HepG2 (cell line): ENCODE measurements around the gene NPHP4. TPM values are rescaled to one million over a fixed set of nuclear protein-coding genes. Genes with fewer than 3 reads are reported as not detected.

ENCODE experiments used
- AGO2 ChIP-seq: fragments of 200-400 bp; formaldehyde crosslinking; optimal IDR thresholded peaks from 2 replicates; pipeline ENCODE3; 2017; ENCODE audit warnings: mild to moderate bottlenecking, low read depth, low read length, moderate library complexity
- ARNT2 ChIP-seq: sonication (generic); formaldehyde crosslinking; IDR thresholded peaks from 2 replicates; pipeline ENCODE4 v1.8.0; 2022; ENCODE audit warnings: mild to moderate bottlenecking, low read depth, missing genetic modification reagents, moderate library complexity
- CENPX ChIP-seq: sonication (generic); formaldehyde crosslinking; IDR thresholded peaks from 2 replicates; pipeline ENCODE4 v1.9.0; 2021; ENCODE audit warnings: mild to moderate bottlenecking, missing genetic modification reagents, moderate library complexity
- EED ChIP-seq: sonication (generic); formaldehyde crosslinking; IDR thresholded peaks from 2 replicates; pipeline ENCODE4 v1.5.0; 2020; ENCODE audit warnings: mild to moderate bottlenecking, missing genetic modification reagents
- ESRRA ChIP-seq: sonication (generic); formaldehyde crosslinking; IDR thresholded peaks from 2 replicates; pipeline ENCODE4 v1.5.1; 2020; ENCODE audit warnings: mild to moderate bottlenecking, low read depth, missing genetic modification reagents
- GATA4 ChIP-seq: sonication (generic); IDR thresholded peaks from 2 replicates; pipeline ENCODE4 v1.6.1; 2016; ENCODE audit warnings: antibody characterized with exemption, low read depth, borderline replicate concordance
- KAT8 ChIP-seq: IDR thresholded peaks from 2 replicates; pipeline ENCODE4 v1.6.1; 2016; ENCODE audit warnings: missing genetic modification reagents, missing compliant biosample characterization
- KLF9 ChIP-seq: IDR thresholded peaks from 2 replicates; pipeline ENCODE4 v1.6.1; 2016; ENCODE audit warnings: low read depth
- MED13 ChIP-seq: sonication (generic); formaldehyde crosslinking; IDR thresholded peaks from 2 replicates; pipeline ENCODE4 v1.5.0; 2020; ENCODE audit warnings: missing genetic modification reagents
- PHF20 ChIP-seq: sonication (generic); formaldehyde crosslinking; IDR thresholded peaks from 2 replicates; pipeline ENCODE4 v1.5.0; 2020; ENCODE audit warnings: mild to moderate bottlenecking, missing genetic modification reagents
- PRPF4 ChIP-seq: fragments of 200-400 bp; formaldehyde crosslinking; IDR thresholded peaks from 2 replicates; pipeline ENCODE4 v1.6.1; 2016; ENCODE audit warnings: low read length, low read depth; ENCODE audit not compliant: poor library complexity, severe bottlenecking
- XRCC5 ChIP-seq: fragments of 200-400 bp; formaldehyde crosslinking; optimal IDR thresholded peaks from 2 replicates; pipeline ENCODE3; 2017; ENCODE audit warnings: mild to moderate bottlenecking, low read length
- ZNF124 ChIP-seq: sonication (generic); formaldehyde crosslinking; IDR thresholded peaks from 2 replicates; pipeline ENCODE4 v1.4.0; 2020; ENCODE audit warnings: missing genetic modification reagents
- ZNF496 ChIP-seq: sonication (generic); formaldehyde crosslinking; IDR thresholded peaks from 2 replicates; pipeline ENCODE4 v1.8.1; 2023; ENCODE audit warnings: mild to moderate bottlenecking, moderate library complexity, missing genetic modification reagents; ENCODE audit not compliant: insufficient replicate concordance
- ZNF549 ChIP-seq: sonication (generic); formaldehyde crosslinking; IDR thresholded peaks from 2 replicates; pipeline ENCODE4 v1.5.0; 2020; ENCODE audit warnings: missing genetic modification reagents
- ZSCAN12 ChIP-seq: sonication (generic); formaldehyde crosslinking; IDR thresholded peaks from 2 replicates; pipeline ENCODE4 v1.9.0; 2021; ENCODE audit warnings: mild to moderate bottlenecking, missing genetic modification reagents
- polyA plus RNA-seq, 8 experiments: library from polyadenylated mRNA; depleted of rRNA in 3 of 8; stranded (reverse) in 7 of 8; unstranded in 1 of 8; fragments of >200 nt; fragmentation: Illumina TruSeq in 4 of 8; extraction: Trizol in 4 of 8; gene quantifications; 2 replicates each; pipeline versions ENCODE4 v1.2.1 to v1.2.3, GENCODE V29; 2011 to 2016; ENCODE audit warnings: low read depth in 4 of 8, missing spikeins in 1 of 8, mixed read lengths in 1 of 8; ENCODE audit not compliant: insufficient read depth in 1 of 8
- total RNA-seq, 5 experiments: library from RNA; depleted of rRNA; stranded (reverse); fragments of >200 nt; fragmentation: Illumina TruSeq; extraction: Trizol; gene quantifications; 2 replicates each; pipeline ENCODE4 v1.2.3, GENCODE V29; 2016; ENCODE audit warnings: low read depth in 1 of 5
- TF ChIP-seq, protein P1 (sequence below): sonication (generic); formaldehyde crosslinking; IDR thresholded peaks from 2 replicates; pipeline ENCODE4 v1.4.0; 2020; ENCODE audit warnings: mild to moderate bottlenecking, missing genetic modification reagents
- TF ChIP-seq, protein P2 (sequence below): sonication (generic); formaldehyde crosslinking; IDR thresholded peaks from 2 replicates; pipeline ENCODE4 v1.5.0; 2020; ENCODE audit warnings: missing genetic modification reagents, mild to moderate bottlenecking, borderline replicate concordance
- TF ChIP-seq, protein P3 (sequence below), 2 experiments: fragments of 450-650 bp in 1 of 2; sonication (generic) in 1 of 2; formaldehyde crosslinking; IDR thresholded peaks; 2 replicates each; pipeline versions ENCODE4 v1.5.0 to v1.8.0; 2020 to 2022; ENCODE audit warnings: mild to moderate bottlenecking in 1 of 2, missing genetic modification reagents in 1 of 2
- TF ChIP-seq, protein P4 (sequence below): sonication (generic); formaldehyde crosslinking; IDR thresholded peaks from 2 replicates; pipeline ENCODE4 v1.4.0; 2020; ENCODE audit warnings: missing genetic modification reagents, borderline replicate concordance

Gene NPHP4
- total and polyA plus RNA-seq, 2 of the 13 experiments (the other 11 are each of a cell fraction or from before 2014, with no cell fraction given) = 4.4 to 6.8 TPM

DNA sequence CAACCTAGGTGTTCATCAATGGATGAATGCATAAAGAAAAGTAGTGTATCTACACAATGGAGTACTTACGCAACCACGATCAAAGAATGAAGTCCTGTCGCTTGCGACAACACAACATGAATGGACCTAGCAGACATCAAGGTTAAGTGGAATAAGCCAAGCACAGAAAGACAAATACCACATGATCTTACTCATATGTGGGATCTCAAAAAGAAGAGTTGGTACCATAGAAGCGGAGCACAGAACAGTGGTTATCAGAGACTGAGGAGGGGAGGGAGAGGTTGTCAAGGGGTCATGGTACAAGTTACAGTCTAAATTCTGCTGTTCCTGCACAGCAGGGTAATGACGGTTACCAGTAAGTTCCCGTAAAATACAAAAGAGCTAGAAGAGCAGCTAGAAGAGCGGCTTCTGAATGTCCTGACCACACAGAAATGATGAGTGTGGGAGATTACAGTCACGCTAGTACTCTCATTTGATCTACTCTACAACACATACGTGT, 36.7 kb downstream of the NPHP4 start (continued):
- TF ChIP-seq, protein P1, sequence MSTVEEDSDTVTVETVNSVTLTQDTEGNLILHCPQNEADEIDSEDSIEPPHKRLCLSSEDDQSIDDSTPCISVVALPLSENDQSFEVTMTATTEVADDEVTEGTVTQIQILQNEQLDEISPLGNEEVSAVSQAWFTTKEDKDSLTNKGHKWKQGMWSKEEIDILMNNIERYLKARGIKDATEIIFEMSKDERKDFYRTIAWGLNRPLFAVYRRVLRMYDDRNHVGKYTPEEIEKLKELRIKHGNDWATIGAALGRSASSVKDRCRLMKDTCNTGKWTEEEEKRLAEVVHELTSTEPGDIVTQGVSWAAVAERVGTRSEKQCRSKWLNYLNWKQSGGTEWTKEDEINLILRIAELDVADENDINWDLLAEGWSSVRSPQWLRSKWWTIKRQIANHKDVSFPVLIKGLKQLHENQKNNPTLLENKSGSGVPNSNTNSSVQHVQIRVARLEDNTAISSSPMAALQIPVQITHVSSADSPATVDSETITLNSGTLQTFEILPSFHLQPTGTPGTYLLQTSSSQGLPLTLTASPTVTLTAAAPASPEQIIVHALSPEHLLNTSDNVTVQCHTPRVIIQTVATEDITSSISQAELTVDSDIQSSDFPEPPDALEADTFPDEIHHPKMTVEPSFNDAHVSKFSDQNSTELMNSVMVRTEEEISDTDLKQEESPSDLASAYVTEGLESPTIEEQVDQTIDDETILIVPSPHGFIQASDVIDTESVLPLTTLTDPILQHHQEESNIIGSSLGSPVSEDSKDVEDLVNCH (CRISPR knock-in tag) = no peak
- TF ChIP-seq KAT8 (CRISPR knock-in tag) (peak; percentile 66), EED (CRISPR knock-in tag) (no peak), KLF9 (CRISPR knock-in tag) (0 out of 2 replicates have a peak, but pooled peaks have one; percentile 29), ARNT2 (CRISPR knock-in tag) (0 out of 2 replicates have a peak, but pooled peaks have one; percentile 30), XRCC5 (peak; percentile 31), PHF20 (CRISPR knock-in tag) (no peak), MED13 (CRISPR knock-in tag) (0 out of 2 replicates have a peak, but pooled peaks have one; percentile 41), PRPF4 (no peak), ZNF496 (CRISPR knock-in tag) (no peak), CENPX (CRISPR knock-in tag) (no peak), ZSCAN12 (CRISPR knock-in tag) (no peak), AGO2 (no peak), GATA4 (peak; percentile 85; the same call in 1 of the 2 replicates), ZNF549 (CRISPR knock-in tag) (no peak), ZNF124 (CRISPR knock-in tag) (peak; percentile 74), ESRRA (CRISPR knock-in tag) (0 out of 2 replicates have a peak, but pooled peaks have one; percentile 34)
- TF ChIP-seq, protein P2, sequence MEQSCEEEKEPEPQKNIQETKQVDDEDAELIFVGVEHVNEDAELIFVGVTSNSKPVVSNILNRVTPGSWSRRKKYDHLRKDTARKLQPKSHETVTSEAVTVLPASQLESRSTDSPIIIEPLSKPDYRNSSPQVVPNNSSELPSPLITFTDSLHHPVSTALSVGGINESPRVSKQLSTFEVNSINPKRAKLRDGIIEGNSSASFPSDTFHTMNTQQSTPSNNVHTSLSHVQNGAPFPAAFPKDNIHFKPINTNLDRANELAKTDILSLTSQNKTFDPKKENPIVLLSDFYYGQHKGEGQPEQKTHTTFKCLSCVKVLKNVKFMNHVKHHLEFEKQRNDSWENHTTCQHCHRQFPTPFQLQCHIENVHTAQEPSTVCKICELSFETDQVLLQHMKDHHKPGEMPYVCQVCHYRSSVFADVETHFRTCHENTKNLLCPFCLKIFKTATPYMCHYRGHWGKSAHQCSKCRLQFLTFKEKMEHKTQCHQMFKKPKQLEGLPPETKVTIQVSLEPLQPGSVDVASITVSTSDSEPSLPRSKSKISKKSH (CRISPR knock-in tag) = no peak
- TF ChIP-seq, protein P3, sequence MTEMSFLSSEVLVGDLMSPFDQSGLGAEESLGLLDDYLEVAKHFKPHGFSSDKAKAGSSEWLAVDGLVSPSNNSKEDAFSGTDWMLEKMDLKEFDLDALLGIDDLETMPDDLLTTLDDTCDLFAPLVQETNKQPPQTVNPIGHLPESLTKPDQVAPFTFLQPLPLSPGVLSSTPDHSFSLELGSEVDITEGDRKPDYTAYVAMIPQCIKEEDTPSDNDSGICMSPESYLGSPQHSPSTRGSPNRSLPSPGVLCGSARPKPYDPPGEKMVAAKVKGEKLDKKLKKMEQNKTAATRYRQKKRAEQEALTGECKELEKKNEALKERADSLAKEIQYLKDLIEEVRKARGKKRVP (CRISPR knock-in tag; IDR thresholded peaks at IDR 0.05) = peak in 1 of 2 experiments; percentile 74; a peak in 2 of 4 replicates
- TF ChIP-seq, protein P4, sequence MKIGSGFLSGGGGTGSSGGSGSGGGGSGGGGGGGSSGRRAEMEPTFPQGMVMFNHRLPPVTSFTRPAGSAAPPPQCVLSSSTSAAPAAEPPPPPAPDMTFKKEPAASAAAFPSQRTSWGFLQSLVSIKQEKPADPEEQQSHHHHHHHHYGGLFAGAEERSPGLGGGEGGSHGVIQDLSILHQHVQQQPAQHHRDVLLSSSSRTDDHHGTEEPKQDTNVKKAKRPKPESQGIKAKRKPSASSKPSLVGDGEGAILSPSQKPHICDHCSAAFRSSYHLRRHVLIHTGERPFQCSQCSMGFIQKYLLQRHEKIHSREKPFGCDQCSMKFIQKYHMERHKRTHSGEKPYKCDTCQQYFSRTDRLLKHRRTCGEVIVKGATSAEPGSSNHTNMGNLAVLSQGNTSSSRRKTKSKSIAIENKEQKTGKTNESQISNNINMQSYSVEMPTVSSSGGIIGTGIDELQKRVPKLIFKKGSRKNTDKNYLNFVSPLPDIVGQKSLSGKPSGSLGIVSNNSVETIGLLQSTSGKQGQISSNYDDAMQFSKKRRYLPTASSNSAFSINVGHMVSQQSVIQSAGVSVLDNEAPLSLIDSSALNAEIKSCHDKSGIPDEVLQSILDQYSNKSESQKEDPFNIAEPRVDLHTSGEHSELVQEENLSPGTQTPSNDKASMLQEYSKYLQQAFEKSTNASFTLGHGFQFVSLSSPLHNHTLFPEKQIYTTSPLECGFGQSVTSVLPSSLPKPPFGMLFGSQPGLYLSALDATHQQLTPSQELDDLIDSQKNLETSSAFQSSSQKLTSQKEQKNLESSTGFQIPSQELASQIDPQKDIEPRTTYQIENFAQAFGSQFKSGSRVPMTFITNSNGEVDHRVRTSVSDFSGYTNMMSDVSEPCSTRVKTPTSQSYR = peak; percentile 38; the same call in 1 of the 2 replicates
